GM18870 (cell line): Measurements from ENCODE around the gene SLC6A8.
"Not testable (repeated sequence)": the region's sequence is repeated elsewhere in the genome, so short reads cannot be mapped to it uniquely, and the experiment has no call there.

Source experiments
- ATAC-seq: cut with Tn5 transposase; IDR thresholded peaks from one replicate; pipeline ENCODE4 v1.9.1; 2021; ENCODE audit warnings: moderate library complexity; ENCODE audit not compliant: unreplicated experiment

SLC6A8 gene

DNA sequence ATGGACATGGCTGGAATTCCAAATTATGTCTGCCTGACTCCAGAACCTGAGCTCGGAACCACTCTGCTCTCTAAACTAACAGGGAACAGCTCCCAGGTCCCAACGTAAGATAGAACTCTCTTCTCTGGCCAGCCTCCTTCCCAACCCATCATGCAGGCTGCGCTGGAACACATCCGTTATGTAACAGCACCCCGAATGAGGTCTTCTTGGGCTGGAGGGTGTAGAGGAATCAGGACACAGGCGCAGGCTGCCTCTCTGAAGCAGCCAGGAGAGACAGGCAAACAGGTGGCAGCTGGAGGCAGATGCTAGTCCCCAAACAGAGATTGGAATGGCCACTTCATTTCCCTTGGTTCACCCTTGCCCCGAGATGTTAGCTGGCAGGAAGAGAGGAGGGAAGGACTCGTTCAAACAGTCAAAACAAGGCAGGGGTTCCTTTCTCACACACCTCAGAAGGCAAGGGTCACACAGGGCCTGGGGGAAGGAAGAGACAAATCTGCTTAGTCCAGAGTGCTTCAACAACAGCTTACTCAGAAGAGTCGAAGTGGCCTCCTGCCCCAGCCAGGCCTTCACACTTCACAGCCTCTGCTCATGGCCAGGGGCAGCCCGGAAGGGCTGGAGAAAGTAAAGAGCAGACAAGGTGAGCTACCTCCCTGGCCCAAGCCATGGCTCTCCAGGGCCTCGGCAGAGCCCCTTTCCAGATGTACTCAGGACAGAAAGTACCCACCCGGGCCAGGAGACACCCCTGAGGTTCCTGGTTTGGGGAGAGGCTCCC lies 17.1 kb downstream of the SLC6A8 start:
- not testable (repeated sequence) for ATAC-seq

GRCh38 chrX:153705403-153706060 lies 17.8 kb downstream of the SLC6A8 start:
- ATAC-seq: not testable (repeated sequence)

- ATAC-seq: no peak
These were observed 19.1 kb downstream of the SLC6A8 start for GRCh38 chrX:153706799-153707198.

DNA sequence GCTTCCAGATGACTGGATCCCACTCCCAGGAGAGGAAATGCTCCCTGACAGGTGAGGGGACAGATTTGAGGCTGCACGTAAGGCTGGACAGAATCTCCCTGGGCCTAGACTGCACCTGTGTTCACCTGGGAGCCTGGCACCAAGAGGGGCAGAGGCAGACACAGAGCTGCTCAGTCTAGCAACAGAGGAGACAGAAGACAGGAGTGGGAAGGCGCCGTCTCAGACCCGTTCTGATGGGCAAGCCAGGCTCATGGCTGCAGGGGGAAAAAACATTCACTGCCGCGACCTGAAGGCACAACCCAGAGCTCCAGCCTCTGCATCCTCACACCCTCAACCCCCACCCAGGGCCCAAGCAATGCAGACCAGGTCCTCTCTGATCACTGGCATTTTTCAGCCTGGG lies 19.7 kb downstream of the SLC6A8 start:
- ATAC-seq: no peak

DNA sequence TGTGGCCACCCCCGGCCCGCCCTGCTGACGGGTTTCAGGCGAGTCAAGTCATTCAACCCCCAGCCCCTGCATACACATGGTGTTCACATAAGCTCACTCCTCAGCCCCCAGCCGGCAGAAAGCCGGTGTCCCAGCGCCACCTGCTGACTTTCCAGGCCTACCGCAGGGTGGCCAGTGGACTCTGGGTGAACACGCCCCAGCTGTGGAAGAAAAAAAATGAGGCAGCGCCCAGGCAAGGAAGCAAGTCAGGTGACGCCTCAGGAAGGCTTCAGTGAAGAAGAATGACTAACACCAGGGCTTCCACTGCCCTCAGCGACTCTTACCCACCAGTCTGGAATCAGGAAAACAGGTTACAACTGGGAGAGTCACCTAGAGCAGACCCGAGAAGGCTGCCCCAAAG lies 20.7 kb downstream of the SLC6A8 start:
- ATAC-seq: no peak

DNA sequence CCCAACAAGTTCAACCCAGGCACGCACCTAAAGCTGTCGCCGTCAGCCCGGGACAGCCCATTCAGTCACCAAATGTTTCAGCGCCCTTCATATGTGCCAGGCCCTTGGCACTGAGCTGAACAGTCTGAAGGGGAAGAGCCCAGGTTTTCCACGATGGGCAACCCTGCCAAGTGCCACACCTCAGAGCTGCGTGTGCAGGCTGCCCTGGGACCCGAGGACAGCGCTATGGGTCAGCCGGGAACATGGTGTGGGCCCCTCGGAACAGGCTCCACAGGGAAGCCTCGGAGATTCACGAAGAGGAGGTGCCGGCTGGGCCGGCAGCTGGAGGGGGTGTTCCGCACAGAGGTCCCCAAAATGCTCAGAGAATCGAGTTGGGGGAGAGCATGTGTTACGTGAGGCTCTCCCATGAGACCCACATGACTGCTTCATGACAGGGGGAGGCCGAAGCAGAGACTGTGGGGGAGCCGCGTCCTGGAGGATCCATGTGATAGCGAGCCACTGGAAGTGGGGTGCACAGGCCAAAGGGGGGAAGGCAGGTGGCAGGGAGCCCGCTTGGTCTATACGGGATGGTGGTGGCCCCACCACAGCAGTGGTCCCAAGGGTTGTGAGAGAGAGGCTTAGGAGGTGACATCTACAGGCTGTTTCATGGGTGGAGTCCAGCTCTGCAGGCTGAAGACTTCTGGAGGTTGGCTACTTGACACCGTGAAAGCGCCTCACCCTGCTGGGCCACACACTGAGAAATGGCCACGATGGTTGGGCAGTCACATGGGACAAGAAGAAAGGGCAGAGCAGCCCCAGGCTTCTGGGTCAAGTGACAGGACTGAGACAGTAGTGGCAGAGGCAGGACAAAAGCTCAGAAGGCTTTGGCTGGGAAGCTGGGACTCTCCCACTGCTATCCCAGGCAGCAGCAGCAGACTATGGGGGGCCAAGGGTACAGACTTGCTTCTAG lies 22.3 kb downstream of the SLC6A8 start:
- ATAC-seq: no peak

GRCh38 chrX:153714256-153714655 lies 26.5 kb downstream of the SLC6A8 start:
- no peak for ATAC-seq

GRCh38 chrX:153717445-153717844 lies 29.7 kb downstream of the SLC6A8 start:
- ATAC-seq: no peak

DNA sequence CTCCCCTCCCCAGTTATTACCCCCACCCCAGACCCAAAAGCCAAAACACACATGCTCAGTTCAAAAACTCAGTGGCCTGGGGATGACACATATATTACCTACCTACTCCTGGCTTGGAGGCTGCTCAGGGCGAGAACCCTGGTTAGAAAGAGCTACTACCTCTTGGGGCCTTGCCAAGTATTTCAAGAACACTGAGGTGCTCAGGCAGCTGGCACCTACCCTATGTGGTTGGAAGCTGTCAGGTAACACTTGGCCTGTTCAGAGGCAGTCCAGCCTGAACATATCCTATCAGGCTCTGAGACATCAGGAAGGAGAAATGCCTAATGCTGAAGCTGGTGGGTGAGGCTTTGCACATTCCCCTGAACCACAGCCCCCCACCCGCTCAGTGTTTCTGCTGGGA lies 31.5 kb downstream of the SLC6A8 start:
- no peak for ATAC-seq

DNA sequence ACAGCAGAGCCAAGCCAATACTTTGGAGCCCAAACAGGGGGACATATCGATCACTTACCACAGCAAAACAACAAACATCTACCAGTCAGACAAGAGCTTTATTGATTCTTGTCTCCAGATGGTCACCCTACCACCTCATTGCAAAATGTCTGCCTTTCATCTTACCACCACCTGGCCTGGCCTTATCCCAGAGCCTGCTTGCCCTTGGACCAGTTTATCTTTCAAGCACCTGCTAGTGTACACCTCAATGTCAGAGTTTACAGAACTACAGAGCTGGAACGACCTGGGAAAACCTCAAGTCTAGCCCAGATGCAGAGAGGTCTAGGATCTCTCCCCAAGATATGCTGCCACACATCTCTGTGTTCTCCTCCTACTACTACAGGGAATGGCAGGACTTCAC lies 32.0 kb downstream of the SLC6A8 start:
- ATAC-seq: no peak

DNA sequence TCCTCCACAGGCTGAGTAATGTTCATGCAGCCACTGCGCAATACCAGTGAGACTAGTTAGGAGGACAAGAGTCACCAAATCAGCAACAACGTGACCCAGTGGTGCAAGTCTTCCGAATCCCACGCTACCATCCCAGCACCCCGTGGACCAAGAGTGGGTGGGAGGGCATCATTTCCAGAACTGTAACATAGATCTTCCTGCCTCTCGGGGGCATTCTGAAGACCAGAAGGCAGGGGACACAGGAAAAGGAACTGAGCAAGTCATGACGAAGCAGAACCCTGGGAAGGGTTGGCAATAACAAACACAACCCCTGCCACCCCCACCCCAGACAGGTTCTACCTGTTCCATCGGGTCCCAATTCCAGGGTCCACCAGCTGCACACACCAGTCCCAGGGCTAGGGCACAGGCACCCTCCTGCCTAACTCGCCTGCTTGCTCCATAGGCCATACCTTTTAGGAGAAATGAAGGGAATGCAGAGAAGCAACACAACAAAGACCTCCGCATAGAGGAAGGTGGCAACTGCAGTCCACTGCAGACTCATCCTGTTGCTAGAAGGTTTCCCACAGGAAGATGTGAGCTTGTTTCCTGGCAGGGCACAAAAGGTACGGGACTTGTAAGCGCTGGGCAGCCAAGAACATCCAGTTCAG lies 35.1 kb downstream of the SLC6A8 start:
- no peak for ATAC-seq

DNA sequence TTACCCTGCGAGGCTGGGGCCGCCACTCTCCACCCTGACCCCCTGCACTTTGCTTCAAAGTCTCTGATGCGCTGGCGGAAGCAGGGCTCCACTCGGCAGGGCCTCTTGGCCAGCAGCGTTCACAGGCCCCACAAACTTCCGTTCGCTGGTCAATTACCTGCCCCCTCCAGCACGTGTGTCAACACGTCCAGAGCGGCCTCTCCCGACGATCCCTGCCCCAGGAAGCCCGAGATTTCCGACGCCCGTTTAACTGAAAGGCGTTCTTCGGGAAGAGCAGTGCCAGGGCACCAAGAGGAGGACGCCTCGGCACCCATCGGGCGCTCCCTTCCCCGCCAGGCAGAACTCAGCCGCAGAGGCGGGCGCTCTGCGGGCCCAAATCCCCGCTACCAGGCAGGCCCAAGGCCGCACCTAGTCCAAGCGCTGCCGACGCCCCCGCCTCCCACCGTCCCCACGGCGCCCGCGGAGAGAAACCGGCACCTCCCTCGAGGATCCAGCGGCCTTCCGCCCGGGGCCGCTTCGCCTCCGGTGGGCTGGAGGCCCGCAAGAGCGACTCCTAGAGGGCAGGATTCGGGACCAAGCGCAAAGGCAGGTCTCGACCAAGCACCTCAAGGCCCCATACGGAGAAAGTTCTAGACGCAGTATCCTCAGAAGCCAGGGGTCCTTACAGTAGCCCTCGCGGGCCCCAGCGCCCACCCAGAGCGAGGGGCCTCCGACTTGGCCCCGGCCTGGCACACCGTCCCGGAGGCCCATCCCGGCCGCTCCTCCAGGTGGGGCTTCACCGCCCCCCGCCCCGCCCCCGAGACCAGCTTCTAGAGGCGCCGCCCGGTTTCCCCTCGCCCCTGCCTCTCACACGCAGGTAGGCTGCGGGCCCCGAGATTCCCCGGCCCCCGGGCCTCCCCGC lies 35.9 kb downstream of the SLC6A8 start:
- ATAC-seq: no peak

DNA sequence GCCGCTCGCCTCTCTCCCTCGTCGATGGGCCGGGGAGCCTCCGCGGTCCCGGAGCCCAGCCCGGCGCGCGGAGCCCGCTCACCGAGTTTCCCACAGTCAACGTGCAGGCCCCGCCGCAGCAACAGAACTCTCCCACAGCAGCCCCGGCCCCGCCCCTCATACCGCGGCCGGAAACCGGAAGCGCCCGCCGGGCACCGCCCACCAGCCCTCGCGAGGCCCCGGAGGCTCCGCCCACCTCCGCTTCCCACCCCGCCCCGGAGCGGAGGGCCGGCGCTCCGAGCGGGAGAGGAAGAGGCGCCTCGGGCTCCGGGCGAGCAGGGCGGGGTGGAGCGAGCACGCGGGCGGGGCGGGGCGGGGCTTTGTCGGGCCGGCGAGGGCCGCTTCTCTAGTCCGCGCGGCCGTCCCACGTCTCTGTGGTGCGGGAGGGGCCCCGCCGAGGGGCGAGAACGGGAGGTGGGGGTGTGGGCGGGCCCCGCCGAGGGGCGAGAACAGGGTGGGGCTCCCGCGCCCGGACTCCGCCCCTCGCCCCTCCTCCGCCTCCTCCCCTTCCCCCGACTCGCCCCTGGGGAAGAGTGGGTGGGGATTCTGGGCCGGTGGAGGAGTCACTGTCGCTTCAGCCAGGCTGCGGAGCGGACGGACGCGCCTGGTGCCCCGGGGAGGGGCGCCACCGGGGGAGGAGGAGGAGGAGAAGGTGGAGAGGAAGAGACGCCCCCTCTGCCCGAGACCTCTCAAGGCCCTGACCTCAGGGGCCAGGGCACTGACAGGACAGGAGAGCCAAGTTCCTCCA lies 36.7 kb downstream of the SLC6A8 start, which contains the start of the genes ABCD1 and BCAP31:
Gene ABCD1, plus strand, starts transcription at position 605 of the 787 bp plus-strand sequence. CDS start 411 bp downstream, outside the sequence.
Gene BCAP31, minus strand, starts transcription at position 136 of the 787 bp plus-strand sequence. CDS start 1,143 bp downstream, outside the sequence.
- ATAC-seq: no peak

DNA sequence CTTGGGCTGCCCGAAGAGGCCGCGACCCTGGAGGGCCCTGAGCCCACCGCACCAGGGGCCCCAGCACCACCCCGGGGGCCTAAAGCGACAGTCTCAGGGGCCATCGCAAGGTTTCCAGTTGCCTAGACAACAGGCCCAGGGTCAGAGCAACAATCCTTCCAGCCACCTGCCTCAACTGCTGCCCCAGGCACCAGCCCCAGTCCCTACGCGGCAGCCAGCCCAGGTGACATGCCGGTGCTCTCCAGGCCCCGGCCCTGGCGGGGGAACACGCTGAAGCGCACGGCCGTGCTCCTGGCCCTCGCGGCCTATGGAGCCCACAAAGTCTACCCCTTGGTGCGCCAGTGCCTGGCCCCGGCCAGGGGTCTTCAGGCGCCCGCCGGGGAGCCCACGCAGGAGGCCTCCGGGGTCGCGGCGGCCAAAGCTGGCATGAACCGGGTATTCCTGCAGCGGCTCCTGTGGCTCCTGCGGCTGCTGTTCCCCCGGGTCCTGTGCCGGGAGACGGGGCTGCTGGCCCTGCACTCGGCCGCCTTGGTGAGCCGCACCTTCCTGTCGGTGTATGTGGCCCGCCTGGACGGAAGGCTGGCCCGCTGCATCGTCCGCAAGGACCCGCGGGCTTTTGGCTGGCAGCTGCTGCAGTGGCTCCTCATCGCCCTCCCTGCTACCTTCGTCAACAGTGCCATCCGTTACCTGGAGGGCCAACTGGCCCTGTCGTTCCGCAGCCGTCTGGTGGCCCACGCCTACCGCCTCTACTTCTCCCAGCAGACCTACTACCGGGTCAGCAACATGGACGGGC lies 37.5 kb downstream of the SLC6A8 start:
- ATAC-seq: no peak

DNA sequence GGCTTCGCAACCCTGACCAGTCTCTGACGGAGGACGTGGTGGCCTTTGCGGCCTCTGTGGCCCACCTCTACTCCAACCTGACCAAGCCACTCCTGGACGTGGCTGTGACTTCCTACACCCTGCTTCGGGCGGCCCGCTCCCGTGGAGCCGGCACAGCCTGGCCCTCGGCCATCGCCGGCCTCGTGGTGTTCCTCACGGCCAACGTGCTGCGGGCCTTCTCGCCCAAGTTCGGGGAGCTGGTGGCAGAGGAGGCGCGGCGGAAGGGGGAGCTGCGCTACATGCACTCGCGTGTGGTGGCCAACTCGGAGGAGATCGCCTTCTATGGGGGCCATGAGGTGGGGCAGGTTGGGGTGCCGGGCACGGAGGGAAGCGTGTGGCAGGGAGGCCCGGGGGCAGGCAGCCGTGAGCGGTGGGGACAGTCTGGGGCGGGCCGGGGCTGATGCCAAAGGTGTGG lies 38.1 kb downstream of the SLC6A8 start:
- no peak for ATAC-seq

GRCh38 chrX:153726286-153727122 lies 38.8 kb downstream of the SLC6A8 start:
- ATAC-seq: peak; percentile 46
